Endothelial cell of umbilical vein (primary cell): ENCODE results near the gene PDE4B. TPM values are rescaled to one million over a fixed set of nuclear protein-coding genes. Genes with fewer than 3 reads are reported as not detected.

Experiments used
- BruUV-seq: library from RNA; stranded (reverse); fragments of 400-500 nt; replicated peaks from 2 replicates; lab custom pipeline; 2021; lab: Mats Ljungman, UMichigan
- CTCF ChIA-PET: fragments of 300-600, 350-600 bp; sonication (Branson Sonifier 250); formaldehyde crosslinking; loops from one replicate; lab custom pipeline; 2021; ENCODE audit warnings: antibody characterized with exemption, inconsistent platforms; lab: Charles Lee
- POLR2A ChIA-PET: fragments of 300-600, 350-600 bp; sonication (Branson Sonifier 250); formaldehyde crosslinking; loops from one replicate; lab custom pipeline; 2021; ENCODE audit warnings: antibody characterized with exemption, inconsistent platforms; lab: Charles Lee
- DNase-seq: peaks from one replicate; pipeline ENCODE4 v3.0.0-alpha.2; 2011; ENCODE audit warnings: low read depth, low spot score
- FAIRE-seq: peaks from 2 replicates; lab custom pipeline; 2011; peaks lifted over from hg19 to GRCh38; lab: Jason Lieb, UNC
- H2AFZ ChIP-seq: 2 replicates; pipeline ENCODE4 v1.6.0; 2012; ENCODE audit warnings: low read depth, low read length, control low read depth, inconsistent platforms
- H3K27ac ChIP-seq: 2 replicates; pipeline ENCODE4 v1.5.1; 2011; ENCODE audit warnings: low read depth, mild to moderate bottlenecking, control low read depth, low read length, moderate library complexity; ENCODE audit not compliant: insufficient read depth
- H3K27me3 ChIP-seq, 2 experiments: 2 replicates each; pipeline versions ENCODE4 v1.6.0 to v1.6.1; 2011; ENCODE audit warnings: low read length in 2 of 2, mixed read lengths in 1 of 2; ENCODE audit not compliant: control insufficient read depth in 2 of 2, insufficient read depth in 2 of 2
- H3K36me3 ChIP-seq, 2 experiments: 2 replicates in 1 of 2; 3 replicates in 1 of 2; pipeline ENCODE4 v1.5.1; 2011; ENCODE audit warnings: low read length in 2 of 2, mild to moderate bottlenecking in 1 of 2, moderate library complexity in 1 of 2; ENCODE audit not compliant: control insufficient read depth in 2 of 2, insufficient read depth in 2 of 2; ENCODE audit errors: extremely low read depth in 1 of 2
- H3K4me1 ChIP-seq: 3 replicates; pipeline ENCODE4 v1.5.1; 2011; ENCODE audit warnings: mild to moderate bottlenecking, low read length; ENCODE audit not compliant: control insufficient read depth, insufficient read depth; ENCODE audit errors: extremely low read depth
- H3K4me2 ChIP-seq: 2 replicates; pipeline ENCODE4 v1.6.1; 2011; ENCODE audit warnings: low read length, control low read depth, mixed read lengths; ENCODE audit not compliant: insufficient read depth
- H3K4me3 ChIP-seq, 3 experiments: fragments of 200-600 bp in 1 of 3; sonication (generic), shearing (Covaris generic) in 1 of 3; replicated peaks in 1 of 3; 2 replicates each; pipeline ENCODE4 v1.5.1; 2011 to 2016; ENCODE audit warnings: control low read depth in 3 of 3, low read length in 3 of 3, mild to moderate bottlenecking in 2 of 3, inconsistent platforms in 1 of 3, low read depth in 1 of 3, moderate library complexity in 1 of 3; ENCODE audit not compliant: insufficient read depth in 1 of 3
- H3K79me2 ChIP-seq: 2 replicates; pipeline ENCODE4 v1.6.0; 2012; ENCODE audit warnings: low read length, inconsistent platforms; ENCODE audit not compliant: control insufficient read depth, insufficient read depth
- H3K9ac ChIP-seq: replicated peaks from 2 replicates; pipeline ENCODE3; 2011; ENCODE audit warnings: low read length, control low read depth; ENCODE audit not compliant: insufficient read depth; ENCODE audit errors: extremely low read depth
- H3K9me1 ChIP-seq: replicated peaks from 3 replicates; pipeline ENCODE4 v1.6.0; 2011; ENCODE audit warnings: mild to moderate bottlenecking, low read length; ENCODE audit not compliant: control insufficient read depth, insufficient read depth; ENCODE audit errors: extremely low read depth
- H3K9me3 ChIP-seq: replicated peaks from 2 replicates; pipeline ENCODE4 v1.5.1; 2012; ENCODE audit warnings: low read length, inconsistent platforms; ENCODE audit not compliant: control insufficient read depth, insufficient read depth
- H4K20me1 ChIP-seq: replicated peaks from 2 replicates; pipeline ENCODE3; 2011; ENCODE audit warnings: mild to moderate bottlenecking, low read length; ENCODE audit not compliant: control insufficient read depth, insufficient read depth; ENCODE audit errors: extremely low read depth
- EZH2 ChIP-seq: IDR thresholded peaks from 2 replicates; pipeline ENCODE4 v1.6.1; 2012; ENCODE audit warnings: borderline replicate concordance, low read depth, mild to moderate bottlenecking, moderate library complexity, low read length, inconsistent platforms; ENCODE audit not compliant: severe bottlenecking
- FOS ChIP-seq: IDR thresholded peaks from 2 replicates; pipeline ENCODE4 v1.6.1; 2011; ENCODE audit warnings: mild to moderate bottlenecking, low read length, moderate library complexity, borderline replicate concordance; ENCODE audit not compliant: insufficient read depth
- GATA2 ChIP-seq: IDR thresholded peaks from 2 replicates; pipeline ENCODE4 v1.7.0; 2011; ENCODE audit warnings: low read depth, mild to moderate bottlenecking, moderate library complexity, mixed read lengths, low read length; ENCODE audit not compliant: insufficient read length, insufficient read depth
- JUN ChIP-seq: IDR thresholded peaks from 2 replicates; pipeline ENCODE4 v1.6.1; 2011; ENCODE audit warnings: borderline replicate concordance, low read depth; ENCODE audit not compliant: insufficient read length, insufficient read depth
- MYC ChIP-seq: IDR thresholded peaks from one replicate; pipeline ENCODE4 v1.6.1; 2011; ENCODE audit warnings: mild to moderate bottlenecking, low read depth, low read length
- POLR2A ChIP-seq: IDR thresholded peaks from 2 replicates; pipeline ENCODE4 v1.6.1; 2012; ENCODE audit warnings: low read depth, mild to moderate bottlenecking, control low read depth, low read length
- POLR2AphosphoS5 ChIP-seq: IDR thresholded peaks from 2 replicates; pipeline ENCODE4 v1.6.1; 2012; ENCODE audit warnings: low read depth, mild to moderate bottlenecking, control low read depth, low read length, moderate library complexity; ENCODE audit not compliant: insufficient read depth
- dilution Hi-C: fragments of 300-500 bp; cut with MboI; formaldehyde crosslinking; loops from one replicate; pipeline ENCODE4 v1.15.0; 2019; ENCODE audit warnings: low sequenced_read_pairs; ENCODE audit not compliant: extremely low pct_ligation_motif_present
- intact Hi-C: fragments of 100-400 bp; cut with micrococcal nuclease; formaldehyde crosslinking; loops from one replicate; pipeline ENCODE4 v1.10.0; 2022
- polyA plus RNA-seq, 4 experiments: library from polyadenylated mRNA; depleted of rRNA in 3 of 4; stranded (reverse) in 3 of 4; unstranded in 1 of 4; fragments of >200 nt; gene quantifications; 2 replicates each; pipeline versions ENCODE4 v1.2.1 to v1.2.3, GENCODE V29; 2011 to 2012; ENCODE audit warnings: missing spikeins in 1 of 4
- total RNA-seq: library from RNA; stranded (reverse); gene quantifications from 2 replicates; pipeline ENCODE4 v1.2.3, GENCODE V29; 2021
- TF ChIP-seq, protein P1 (sequence below), 2 donors: IDR thresholded peaks; 1 replicate in 1 of 2; 2 replicates in 1 of 2; pipeline ENCODE4 v1.5.1; 2011; ENCODE audit warnings: low read length in 2 of 2, mild to moderate bottlenecking in 2 of 2, moderate library complexity in 2 of 2, control low read depth in 1 of 2, inconsistent platforms in 1 of 2, low read depth in 1 of 2; ENCODE audit not compliant: insufficient read depth in 1 of 2; ENCODE audit errors: extremely low read depth in 1 of 2
- TF ChIP-seq, protein P2 (sequence below): IDR thresholded peaks from 2 replicates; pipeline ENCODE4 v1.6.1; 2011; ENCODE audit not compliant: insufficient read depth, insufficient read length

PDE4B gene
- total and polyA plus RNA-seq, 2 donors (not counting 3 experiments of a cell fraction or from before 2014, with no cell fraction given) = 63.5 to 69.8 TPM

DNA sequence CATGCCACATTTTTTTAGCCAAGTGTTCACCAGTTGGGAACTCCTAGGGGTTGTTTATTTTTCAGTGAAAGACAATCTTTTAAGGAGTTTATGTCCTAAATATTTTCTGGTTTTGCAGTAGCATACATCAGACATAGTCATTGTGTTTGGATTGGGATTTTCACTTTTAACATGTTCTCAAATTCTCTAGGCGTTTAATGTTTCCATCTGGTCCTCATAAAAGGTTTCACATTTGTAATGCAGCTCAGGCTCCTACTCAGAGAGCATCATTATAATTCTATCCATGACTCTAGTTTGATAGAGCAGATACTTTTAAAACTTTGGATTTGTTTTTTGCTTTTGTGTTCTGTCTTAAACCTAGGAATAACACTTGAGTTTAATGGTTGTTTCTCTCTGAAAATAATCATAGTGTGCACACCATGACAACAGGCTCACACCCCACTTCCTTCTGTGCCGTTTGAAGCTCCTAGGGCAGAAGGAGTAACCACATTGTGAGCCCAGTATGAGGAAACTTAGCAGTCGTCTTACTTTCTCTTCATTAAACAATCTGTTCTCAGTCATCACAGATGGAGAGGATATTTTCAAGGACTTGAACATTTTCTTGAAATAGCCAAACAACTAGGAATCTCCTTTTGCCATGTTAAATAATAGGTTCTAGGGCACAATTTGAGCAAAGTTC is 219.6 kb downstream of the PDE4B start:
- TF ChIP-seq, protein P1, sequence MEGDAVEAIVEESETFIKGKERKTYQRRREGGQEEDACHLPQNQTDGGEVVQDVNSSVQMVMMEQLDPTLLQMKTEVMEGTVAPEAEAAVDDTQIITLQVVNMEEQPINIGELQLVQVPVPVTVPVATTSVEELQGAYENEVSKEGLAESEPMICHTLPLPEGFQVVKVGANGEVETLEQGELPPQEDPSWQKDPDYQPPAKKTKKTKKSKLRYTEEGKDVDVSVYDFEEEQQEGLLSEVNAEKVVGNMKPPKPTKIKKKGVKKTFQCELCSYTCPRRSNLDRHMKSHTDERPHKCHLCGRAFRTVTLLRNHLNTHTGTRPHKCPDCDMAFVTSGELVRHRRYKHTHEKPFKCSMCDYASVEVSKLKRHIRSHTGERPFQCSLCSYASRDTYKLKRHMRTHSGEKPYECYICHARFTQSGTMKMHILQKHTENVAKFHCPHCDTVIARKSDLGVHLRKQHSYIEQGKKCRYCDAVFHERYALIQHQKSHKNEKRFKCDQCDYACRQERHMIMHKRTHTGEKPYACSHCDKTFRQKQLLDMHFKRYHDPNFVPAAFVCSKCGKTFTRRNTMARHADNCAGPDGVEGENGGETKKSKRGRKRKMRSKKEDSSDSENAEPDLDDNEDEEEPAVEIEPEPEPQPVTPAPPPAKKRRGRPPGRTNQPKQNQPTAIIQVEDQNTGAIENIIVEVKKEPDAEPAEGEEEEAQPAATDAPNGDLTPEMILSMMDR (IDR thresholded peaks at IDR 0.05; ENCODE audit: extremely low read depth in 1 of 2, insufficient read depth in 1 of 2, low read depth in 1 of 2, low read length in 2 of 2) = no peak
- no peak for TF ChIP-seq EZH2
- TF ChIP-seq JUN = no peak
- TF ChIP-seq POLR2A = no peak
- no peak for TF ChIP-seq GATA2
- no peak for TF ChIP-seq POLR2AphosphoS5
- TF ChIP-seq, protein P2, sequence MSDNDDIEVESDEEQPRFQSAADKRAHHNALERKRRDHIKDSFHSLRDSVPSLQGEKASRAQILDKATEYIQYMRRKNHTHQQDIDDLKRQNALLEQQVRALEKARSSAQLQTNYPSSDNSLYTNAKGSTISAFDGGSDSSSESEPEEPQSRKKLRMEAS = no peak
- no peak for TF ChIP-seq MYC
- TF ChIP-seq FOS = no peak
- dilution Hi-C loops = no loop called here
- FAIRE-seq (no peak), DNase-seq (no peak)
- intact Hi-C loops = loop anchor here (10.0 kb wide), 1 partner anchor 107 kb away; no protein-coding TSS in a partner anchor
- Histone ChIP-seq H2AFZ (no peak overlapping the region), H3K4me2 (no peak overlapping the region), H3K36me3 (no peaks in the 10 kb centered on the region), H3K4me3 (no peak overlapping the region), H3K9me1 (no peaks in the 10 kb centered on the region), H3K79me2 (no peaks in the 10 kb centered on the region), H3K27me3 (peaks cover 0 to 2% of the 10 kb centered on the region in 2 experiments), H3K4me1 (no peaks in the 10 kb centered on the region), H4K20me1 (no peaks in the 10 kb centered on the region), H3K27ac (no peak overlapping the region), H3K9ac (no peak overlapping the region), H3K9me3 (no peaks in the 10 kb centered on the region)
- ChIA-PET CTCF (no interaction called here), POLR2A (no interaction called here)
- no TSS peak for BruUV-seq
